ENCODE results near the gene GLRA1.
"Not testable (repeated sequence)": the region's sequence is repeated elsewhere in the genome, so short reads cannot be mapped to it uniquely, and the experiment has no call there.

The GLRA1 gene

DNA sequence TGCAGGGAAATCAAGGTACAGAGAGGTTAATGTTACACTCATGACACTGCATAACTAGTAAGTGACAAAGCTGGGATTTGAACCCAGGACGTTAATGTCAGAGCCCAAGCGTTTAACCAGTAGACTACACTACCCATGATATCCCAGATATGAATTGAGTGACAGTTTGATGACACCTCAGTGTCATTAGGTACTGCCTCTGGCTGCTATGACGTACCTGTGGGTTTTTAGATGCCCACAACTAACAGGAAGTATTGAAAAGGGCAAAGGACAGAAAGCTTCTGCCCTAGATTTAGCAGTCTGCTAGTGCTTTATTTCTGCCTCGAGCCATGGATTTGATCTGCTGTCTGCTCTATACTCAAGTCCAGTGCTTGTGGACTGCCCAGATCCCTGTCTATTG is 56.2 kb downstream of the GLRA1 start:
- DNase-seq (ENCODE audit: low read depth), result no peak
- TF ChIP-seq, protein P1, sequence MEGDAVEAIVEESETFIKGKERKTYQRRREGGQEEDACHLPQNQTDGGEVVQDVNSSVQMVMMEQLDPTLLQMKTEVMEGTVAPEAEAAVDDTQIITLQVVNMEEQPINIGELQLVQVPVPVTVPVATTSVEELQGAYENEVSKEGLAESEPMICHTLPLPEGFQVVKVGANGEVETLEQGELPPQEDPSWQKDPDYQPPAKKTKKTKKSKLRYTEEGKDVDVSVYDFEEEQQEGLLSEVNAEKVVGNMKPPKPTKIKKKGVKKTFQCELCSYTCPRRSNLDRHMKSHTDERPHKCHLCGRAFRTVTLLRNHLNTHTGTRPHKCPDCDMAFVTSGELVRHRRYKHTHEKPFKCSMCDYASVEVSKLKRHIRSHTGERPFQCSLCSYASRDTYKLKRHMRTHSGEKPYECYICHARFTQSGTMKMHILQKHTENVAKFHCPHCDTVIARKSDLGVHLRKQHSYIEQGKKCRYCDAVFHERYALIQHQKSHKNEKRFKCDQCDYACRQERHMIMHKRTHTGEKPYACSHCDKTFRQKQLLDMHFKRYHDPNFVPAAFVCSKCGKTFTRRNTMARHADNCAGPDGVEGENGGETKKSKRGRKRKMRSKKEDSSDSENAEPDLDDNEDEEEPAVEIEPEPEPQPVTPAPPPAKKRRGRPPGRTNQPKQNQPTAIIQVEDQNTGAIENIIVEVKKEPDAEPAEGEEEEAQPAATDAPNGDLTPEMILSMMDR (conservative IDR thresholded peaks at IDR 0.05; ENCODE audit: control insufficient read depth, insufficient read depth, low read depth, low read length), result no peak
- H3K4me3 ChIP-seq (ENCODE audit: control insufficient read depth, low read depth, low read length), result no peak overlapping the region

DNA sequence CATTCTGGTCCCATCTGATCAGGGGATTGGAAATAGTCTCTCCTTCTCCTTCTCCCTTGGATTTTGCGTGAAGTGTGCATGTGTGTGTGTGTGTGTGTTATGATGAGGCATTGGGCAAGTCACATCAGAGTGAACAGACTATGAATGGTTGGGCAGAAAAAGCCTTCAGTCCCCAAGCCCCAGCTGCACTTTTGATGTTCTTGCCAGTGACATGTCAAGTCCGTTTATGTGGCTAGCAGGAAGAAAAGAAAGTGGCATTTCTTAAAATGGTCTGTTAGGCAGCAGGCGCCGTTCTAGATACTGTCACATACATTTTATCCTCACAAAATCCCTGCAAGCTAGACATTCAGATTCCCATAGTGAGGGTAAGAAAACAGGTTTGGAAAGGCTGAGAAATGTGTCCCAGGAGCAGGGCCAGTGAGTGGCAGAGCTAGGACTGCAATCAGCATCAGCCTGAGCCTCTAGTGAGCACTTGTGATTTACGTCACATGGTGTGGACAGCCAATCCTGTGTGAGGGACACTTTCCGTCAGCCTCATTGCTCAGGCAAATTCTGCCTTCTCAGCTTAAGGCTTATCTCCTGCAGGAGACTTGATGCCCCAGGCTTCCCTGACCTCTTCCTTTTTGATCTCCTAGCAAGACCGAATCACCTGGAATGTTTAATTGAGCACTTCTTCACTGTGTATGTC is 60.4 kb downstream of the GLRA1 start:
- no peak for DNase-seq (ENCODE audit: low read depth)
- H3K4me3 ChIP-seq (ENCODE audit: control insufficient read depth, low read depth, low read length), result no peak overlapping the region
- TF ChIP-seq, protein P1 (conservative IDR thresholded peaks at IDR 0.05; ENCODE audit: control insufficient read depth, insufficient read depth, low read depth, low read length), result no peak

DNA sequence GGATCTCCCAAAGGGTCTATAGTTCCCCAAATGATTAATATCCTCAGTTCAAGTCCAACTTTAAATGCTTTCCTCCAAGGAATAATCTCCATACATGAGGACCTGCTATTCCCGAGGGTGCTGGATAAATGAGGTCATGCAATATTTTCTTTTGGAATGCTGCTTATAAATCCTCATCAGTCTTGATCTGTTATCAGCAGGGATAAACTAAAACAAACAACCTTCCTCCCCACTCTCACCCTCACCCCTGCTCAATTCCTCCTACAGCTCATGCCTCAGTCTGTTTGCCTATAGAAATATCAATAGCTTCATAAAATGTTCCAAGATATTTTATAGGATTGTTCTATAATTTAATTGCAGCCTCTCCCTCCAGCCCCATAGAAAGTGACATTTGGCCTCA is 61.1 kb downstream of the GLRA1 start:
- H3K4me3 ChIP-seq (ENCODE audit: control insufficient read depth, low read depth, low read length), result no peak overlapping the region
- TF ChIP-seq, protein P1 (conservative IDR thresholded peaks at IDR 0.05; ENCODE audit: control insufficient read depth, insufficient read depth, low read depth, low read length), result no peak
- no peak for DNase-seq (ENCODE audit: low read depth)

DNA sequence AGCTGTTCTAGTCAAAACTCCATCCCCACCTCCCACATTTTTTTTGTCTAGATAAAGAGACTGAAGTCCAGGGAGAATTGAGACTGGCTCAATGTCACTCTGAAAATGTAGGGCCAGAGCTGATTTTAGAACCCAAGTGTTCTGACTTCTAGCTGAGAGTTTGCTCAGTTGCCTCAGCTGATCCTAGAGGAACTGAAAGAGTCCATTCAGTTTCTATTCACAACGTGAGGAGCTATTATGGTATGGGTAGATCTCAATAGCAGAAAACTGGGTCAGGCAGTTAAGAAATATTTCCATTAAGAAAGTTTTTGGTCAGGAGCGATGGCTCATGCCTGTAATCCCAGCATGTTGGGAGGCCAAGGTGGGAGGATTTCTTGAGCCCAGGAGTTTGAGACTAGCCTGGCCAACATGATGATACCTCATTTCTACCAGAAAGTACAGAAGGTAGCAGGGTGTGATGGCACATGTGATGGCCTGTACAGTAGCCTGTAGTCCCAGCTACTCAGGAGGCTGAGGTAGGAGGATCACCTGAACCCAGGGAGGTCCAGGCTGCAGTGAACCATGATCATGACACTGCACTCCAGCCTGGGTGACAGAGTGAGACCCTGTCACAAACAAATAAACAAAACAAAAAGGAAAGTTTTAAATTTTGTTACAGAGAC is 61.7 kb downstream of the GLRA1 start:
- no peak for DNase-seq (ENCODE audit: low read depth)
- TF ChIP-seq, protein P1 (conservative IDR thresholded peaks at IDR 0.05; ENCODE audit: control insufficient read depth, insufficient read depth, low read depth, low read length), result no peak
- H3K4me3 ChIP-seq (ENCODE audit: control insufficient read depth, low read depth, low read length), result no peak overlapping the region

DNA sequence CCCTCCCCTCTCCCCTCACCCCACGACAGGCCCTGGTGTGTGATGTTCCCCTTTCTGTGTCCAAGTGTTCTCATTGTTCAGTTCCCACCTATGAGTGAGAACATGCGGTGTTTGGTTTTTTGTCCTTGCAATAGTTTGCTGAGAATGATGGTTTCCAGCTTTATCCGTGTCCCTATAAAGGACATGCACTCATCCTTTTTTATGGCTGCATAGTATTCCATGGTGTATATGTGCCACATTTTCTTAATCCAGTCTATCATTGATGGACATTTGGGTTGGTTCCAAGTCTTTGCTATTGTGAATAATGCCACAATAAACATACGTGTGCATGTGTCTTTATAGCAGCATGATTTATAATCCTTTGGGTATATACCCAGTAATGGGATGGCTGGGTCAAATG is 63.8 kb downstream of the GLRA1 start:
- H3K4me3 ChIP-seq (ENCODE audit: control insufficient read depth, low read depth, low read length); DNase-seq (ENCODE audit: low read depth): not testable (repeated sequence)

DNA sequence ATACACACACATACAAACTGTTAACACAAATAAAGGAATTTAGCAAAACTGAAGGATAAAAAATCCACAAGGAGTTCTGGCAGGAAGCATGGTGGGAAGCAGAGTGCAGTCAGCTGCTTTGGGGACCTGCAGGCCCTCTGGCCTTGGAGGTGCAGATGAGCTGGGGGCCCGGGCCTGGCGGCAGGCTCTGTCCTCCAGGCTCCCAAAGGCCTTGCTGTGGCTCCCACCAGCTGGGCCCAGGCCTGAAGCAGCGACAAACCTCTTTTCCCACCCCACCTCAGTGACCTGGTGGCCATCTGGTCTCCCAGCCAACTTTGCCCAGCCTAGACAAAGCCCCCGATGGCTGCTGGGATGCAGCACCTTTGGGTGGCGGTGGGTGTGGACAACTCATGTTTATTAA is 67.8 kb downstream of the GLRA1 start:
- DNase-seq (ENCODE audit: low read depth), result no peak
- H3K4me3 ChIP-seq (ENCODE audit: control insufficient read depth, low read depth, low read length), result no peak overlapping the region
- TF ChIP-seq, protein P1 (conservative IDR thresholded peaks at IDR 0.05; ENCODE audit: control insufficient read depth, insufficient read depth, low read depth, low read length), result no peak

DNA sequence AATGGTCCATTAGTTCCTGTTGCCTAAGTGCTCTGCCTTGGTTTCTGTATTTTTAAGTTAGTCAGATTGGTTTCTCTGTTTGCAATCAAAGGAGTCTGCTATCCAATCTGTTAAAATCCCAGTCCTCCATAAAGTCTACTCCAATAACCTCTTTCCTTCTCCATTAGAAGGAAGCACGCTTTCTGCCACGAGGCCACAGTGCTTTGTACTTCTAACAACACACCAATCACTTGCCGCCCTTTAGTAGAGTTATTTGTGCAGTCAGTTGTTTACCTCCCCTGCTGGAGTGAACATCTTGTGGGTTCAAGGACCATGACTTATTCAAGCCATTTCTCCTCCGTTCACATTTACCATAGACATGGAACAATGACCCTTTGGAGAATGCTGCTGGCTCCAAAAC is 69.0 kb downstream of the GLRA1 start:
- H3K4me3 ChIP-seq (ENCODE audit: control insufficient read depth, low read depth, low read length), result no peak overlapping the region
- TF ChIP-seq, protein P1 (conservative IDR thresholded peaks at IDR 0.05; ENCODE audit: control insufficient read depth, insufficient read depth, low read depth, low read length), result no peak
- no peak for DNase-seq (ENCODE audit: low read depth)

All from fibroblast of mammary gland (primary cell).